Measurements from ENCODE around the gene FRYL.
"Not testable (repeated sequence)": the region's sequence is repeated elsewhere in the genome, so short reads cannot be mapped to it uniquely, and the experiment has no call there.

Gene FRYL

GRCh38 chr4:48467891-48468290, 312.2 kb downstream of the FRYL start:
- Histone ChIP-seq H3K27me3 (ENCODE audit: control insufficient read depth in 1 of 2, insufficient read depth in 2 of 2, low read length in 2 of 2) (no peaks in the 10 kb centered on the region), H3K36me3 (ENCODE audit: control insufficient read depth in 2 of 2, insufficient read depth in 2 of 2, low read length in 2 of 2) (no peaks in the 10 kb centered on the region), H3K4me1 (ENCODE audit: control insufficient read depth, insufficient read depth, low read length) (no peaks in the 10 kb centered on the region), H3K27ac (ENCODE audit: low read length) (no peak overlapping the region), H3K4me3 (ENCODE audit: low read length in 2 of 2) (no peak overlapping the region), H3K9ac (ENCODE audit: low read length in 2 of 2) (no peak overlapping the region), H3K9me3 (ENCODE audit: control insufficient read depth in 2 of 2, low read length in 2 of 2) (peaks cover 0 to 3% of the 10 kb centered on the region in 2 donors)

GRCh38 chr4:48467442-48467841, 312.6 kb downstream of the FRYL start:
- Histone ChIP-seq H3K4me3 (ENCODE audit: low read length in 2 of 2) (no peak overlapping the region), H3K36me3 (ENCODE audit: control insufficient read depth in 2 of 2, insufficient read depth in 2 of 2, low read length in 2 of 2) (no peaks in the 10 kb centered on the region), H3K9ac (ENCODE audit: low read length in 2 of 2) (no peak overlapping the region), H3K27ac (ENCODE audit: low read length) (no peak overlapping the region), H3K27me3 (ENCODE audit: control insufficient read depth in 1 of 2, insufficient read depth in 2 of 2, low read length in 2 of 2) (no peaks in the 10 kb centered on the region), H3K4me1 (ENCODE audit: control insufficient read depth, insufficient read depth, low read length) (no peaks in the 10 kb centered on the region), H3K9me3 (ENCODE audit: control insufficient read depth in 2 of 2, low read length in 2 of 2) (peaks cover 0 to 3% of the 10 kb centered on the region in 2 donors)

DNA sequence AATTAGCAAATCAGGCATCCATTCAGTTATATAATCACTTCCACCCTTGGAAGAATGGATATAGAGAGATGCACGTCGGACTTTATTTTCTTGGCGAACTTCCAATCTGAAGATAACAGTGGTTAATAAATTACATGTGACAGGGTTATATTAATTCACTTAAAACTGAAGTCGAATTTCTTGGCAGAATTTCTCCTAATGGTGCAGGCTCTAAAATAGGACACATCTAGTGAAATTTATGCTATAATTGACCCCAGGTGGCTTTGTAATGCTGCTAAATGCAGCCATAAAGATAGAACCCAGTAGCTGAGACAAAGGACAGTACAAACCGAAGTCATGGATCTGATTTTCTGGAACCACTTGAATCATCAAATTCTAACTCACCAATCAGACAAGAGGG, 317.7 kb downstream of the FRYL start:
- no peak overlapping the region for H3K27ac ChIP-seq (ENCODE audit: low read length)

GRCh38 chr4:48461000-48461399, 319.1 kb downstream of the FRYL start:
- Histone ChIP-seq H3K27ac (ENCODE audit: low read length) (no peak overlapping the region), H3K4me3 (ENCODE audit: low read length in 2 of 2) (no peak overlapping the region), H3K4me1 (ENCODE audit: control insufficient read depth, insufficient read depth, low read length) (no peaks in the 10 kb centered on the region), H3K9ac (ENCODE audit: low read length in 2 of 2) (no peak overlapping the region), H3K9me3 (ENCODE audit: control insufficient read depth in 2 of 2, low read length in 2 of 2) (peaks cover 0 to 7% of the 10 kb centered on the region in 2 donors), H3K36me3 (ENCODE audit: control insufficient read depth in 2 of 2, insufficient read depth in 2 of 2, low read length in 2 of 2) (no peaks in the 10 kb centered on the region), H3K27me3 (ENCODE audit: control insufficient read depth in 1 of 2, insufficient read depth in 2 of 2, low read length in 2 of 2) (no peaks in the 10 kb centered on the region)

More for the DNA sequence above, 317.7 kb downstream of the FRYL start:
- Histone ChIP-seq H3K9ac (ENCODE audit: low read length in 2 of 2) (no peak overlapping the region), H3K4me3 (ENCODE audit: low read length in 2 of 2) (no peak overlapping the region), H3K36me3 (ENCODE audit: control insufficient read depth in 2 of 2, insufficient read depth in 2 of 2, low read length in 2 of 2) (no peaks in the 10 kb centered on the region), H3K27me3 (ENCODE audit: control insufficient read depth in 1 of 2, insufficient read depth in 2 of 2, low read length in 2 of 2) (no peaks in the 10 kb centered on the region), H3K9me3 (ENCODE audit: control insufficient read depth in 2 of 2, low read length in 2 of 2) (peaks cover 0 to 7% of the 10 kb centered on the region in 2 donors), H3K4me1 (ENCODE audit: control insufficient read depth, insufficient read depth, low read length) (no peaks in the 10 kb centered on the region)

GRCh38 chr4:48454591-48454990, 325.5 kb downstream of the FRYL start:
- H3K4me1 ChIP-seq (ENCODE audit: control insufficient read depth, insufficient read depth, low read length) = no peaks in the 10 kb centered on the region
- H3K27ac ChIP-seq (ENCODE audit: low read length) = no peak overlapping the region
- no peaks in the 10 kb centered on the region for H3K27me3 ChIP-seq (ENCODE audit: control insufficient read depth in 1 of 2, insufficient read depth in 2 of 2, low read length in 2 of 2)
- H3K4me3 ChIP-seq (ENCODE audit: low read length in 2 of 2) = no peak overlapping the region
- peaks cover 0 to 4% of the 10 kb centered on the region in 2 donors for H3K9me3 ChIP-seq (ENCODE audit: control insufficient read depth in 2 of 2, low read length in 2 of 2)
- no peaks in the 10 kb centered on the region for H3K36me3 ChIP-seq (ENCODE audit: control insufficient read depth in 2 of 2, insufficient read depth in 2 of 2, low read length in 2 of 2)
- H3K9ac ChIP-seq (ENCODE audit: low read length in 2 of 2) = no peak overlapping the region

DNA sequence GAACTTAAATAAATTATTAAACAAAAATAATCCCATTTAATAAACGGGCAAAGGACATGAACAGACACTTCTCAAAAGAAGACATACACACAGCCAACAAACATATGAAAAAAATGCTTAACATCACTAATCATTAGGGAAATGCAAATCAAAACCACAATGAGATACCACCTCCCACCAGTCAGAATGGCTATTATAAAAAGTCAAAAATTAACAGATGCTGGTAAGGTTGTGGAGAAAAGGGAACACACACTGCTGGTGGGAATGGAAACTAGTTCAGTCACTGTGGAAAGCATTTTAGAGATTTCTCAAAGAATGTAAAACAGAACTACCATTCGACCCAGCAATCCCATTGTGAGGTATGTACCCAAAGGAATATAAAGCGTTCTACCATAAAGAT, 328.4 kb downstream of the FRYL start:
- not testable (repeated sequence) for H3K27ac ChIP-seq (ENCODE audit: low read length); H3K9me3 ChIP-seq (ENCODE audit: control insufficient read depth in 2 of 2, low read length in 2 of 2); H3K4me1 ChIP-seq (ENCODE audit: control insufficient read depth, insufficient read depth, low read length); H3K27me3 ChIP-seq (ENCODE audit: control insufficient read depth in 1 of 2, insufficient read depth in 2 of 2, low read length in 2 of 2); H3K4me3 ChIP-seq (ENCODE audit: low read length in 2 of 2); H3K36me3 ChIP-seq (ENCODE audit: control insufficient read depth in 2 of 2, insufficient read depth in 2 of 2, low read length in 2 of 2); H3K9ac ChIP-seq (ENCODE audit: low read length in 2 of 2)

DNA sequence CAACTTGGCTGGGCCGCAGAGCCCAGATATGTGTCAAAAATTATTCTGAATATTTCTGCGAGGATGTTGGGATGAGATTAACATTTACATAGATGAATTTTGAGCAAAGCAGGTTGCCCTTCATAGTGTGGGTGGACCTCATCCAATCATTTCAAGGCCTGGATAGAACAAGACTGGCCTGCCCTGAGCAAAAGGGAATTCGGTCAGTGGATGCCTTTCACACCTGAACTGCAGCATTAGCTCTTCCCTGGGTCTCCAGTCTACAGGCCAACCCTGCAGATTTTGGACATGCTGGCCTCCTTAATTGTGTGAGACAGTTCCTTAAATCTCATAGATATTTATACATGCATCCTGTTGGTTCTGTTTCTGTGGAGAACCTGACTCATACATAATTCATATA, 329.3 kb downstream of the FRYL start:
- Histone ChIP-seq H3K9me3 (ENCODE audit: control insufficient read depth in 2 of 2, low read length in 2 of 2) (no peaks in the 10 kb centered on the region), H3K27ac (ENCODE audit: low read length) (no peak overlapping the region), H3K36me3 (ENCODE audit: control insufficient read depth in 2 of 2, insufficient read depth in 2 of 2, low read length in 2 of 2) (no peaks in the 10 kb centered on the region), H3K4me1 (ENCODE audit: control insufficient read depth, insufficient read depth, low read length) (no peaks in the 10 kb centered on the region), H3K4me3 (ENCODE audit: low read length in 2 of 2) (no peak overlapping the region), H3K9ac (ENCODE audit: low read length in 2 of 2) (no peak overlapping the region), H3K27me3 (ENCODE audit: control insufficient read depth in 1 of 2, insufficient read depth in 2 of 2, low read length in 2 of 2) (no peaks in the 10 kb centered on the region)

- Histone ChIP-seq H3K9ac (ENCODE audit: low read length in 2 of 2) (no peak overlapping the region), H3K27ac (ENCODE audit: low read length) (no peak overlapping the region), H3K36me3 (ENCODE audit: control insufficient read depth in 2 of 2, insufficient read depth in 2 of 2, low read length in 2 of 2) (no peaks in the 10 kb centered on the region)
These were observed 330.9 kb downstream of the FRYL start for GRCh38 chr4:48449151-48449550.

More at GRCh38 chr4:48449151-48449550, 330.9 kb downstream of the FRYL start:
- no peaks in the 10 kb centered on the region for H3K9me3 ChIP-seq (ENCODE audit: control insufficient read depth in 2 of 2, low read length in 2 of 2)
- H3K4me1 ChIP-seq (ENCODE audit: control insufficient read depth, insufficient read depth, low read length) = no peaks in the 10 kb centered on the region
- no peaks in the 10 kb centered on the region for H3K27me3 ChIP-seq (ENCODE audit: control insufficient read depth in 1 of 2, insufficient read depth in 2 of 2, low read length in 2 of 2)
- H3K4me3 ChIP-seq (ENCODE audit: low read length in 2 of 2) = no peak overlapping the region

All from stomach smooth muscle (tissue), 2 donors.